Skeletal muscle satellite cell (primary cell): ENCODE data around the gene USP32. TPM values are rescaled to one million over a fixed set of nuclear protein-coding genes. Genes with fewer than 3 reads are reported as not detected.
"Not testable (repeated sequence)": the region's sequence is repeated elsewhere in the genome, so short reads cannot be mapped to it uniquely, and the experiment has no call there.

Experiments
- H3K27me3 ChIP-seq: 2 replicates; pipeline ENCODE4 v1.7.0; 2013; ENCODE audit warnings: low read length; ENCODE audit not compliant: control insufficient read depth, insufficient read depth
- H3K36me3 ChIP-seq: 2 replicates; pipeline ENCODE4 v1.7.0; 2013; ENCODE audit warnings: mild to moderate bottlenecking, control low read depth, low read length; ENCODE audit not compliant: insufficient read depth
- H3K4me1 ChIP-seq: 2 replicates; pipeline ENCODE4 v1.7.0; 2013; ENCODE audit warnings: low read length; ENCODE audit not compliant: control insufficient read depth, insufficient read depth
- H3K4me2 ChIP-seq: 2 replicates; pipeline ENCODE4 v1.7.0; 2013; ENCODE audit warnings: mild to moderate bottlenecking, low read length
- H3K4me3 ChIP-seq: 2 replicates; pipeline ENCODE4 v1.7.0; 2013; ENCODE audit warnings: low read length
- H3K9ac ChIP-seq: 2 replicates; pipeline ENCODE4 v1.7.0; 2013; ENCODE audit warnings: mild to moderate bottlenecking, low read depth, low read length, moderate library complexity
- H3K9me3 ChIP-seq: replicated peaks from 2 replicates; pipeline ENCODE4 v1.7.0; 2013; ENCODE audit warnings: mild to moderate bottlenecking, control low read depth, low read length
- total RNA-seq: library from RNA; depleted of rRNA; stranded (reverse); fragments of >200 nt; gene quantifications from 2 replicates; pipeline ENCODE4 v1.2.3, GENCODE V29; 2012; rRNA removed

Gene USP32
- total RNA-seq, result 24.9 and 46.9 TPM in 2 replicates

DNA sequence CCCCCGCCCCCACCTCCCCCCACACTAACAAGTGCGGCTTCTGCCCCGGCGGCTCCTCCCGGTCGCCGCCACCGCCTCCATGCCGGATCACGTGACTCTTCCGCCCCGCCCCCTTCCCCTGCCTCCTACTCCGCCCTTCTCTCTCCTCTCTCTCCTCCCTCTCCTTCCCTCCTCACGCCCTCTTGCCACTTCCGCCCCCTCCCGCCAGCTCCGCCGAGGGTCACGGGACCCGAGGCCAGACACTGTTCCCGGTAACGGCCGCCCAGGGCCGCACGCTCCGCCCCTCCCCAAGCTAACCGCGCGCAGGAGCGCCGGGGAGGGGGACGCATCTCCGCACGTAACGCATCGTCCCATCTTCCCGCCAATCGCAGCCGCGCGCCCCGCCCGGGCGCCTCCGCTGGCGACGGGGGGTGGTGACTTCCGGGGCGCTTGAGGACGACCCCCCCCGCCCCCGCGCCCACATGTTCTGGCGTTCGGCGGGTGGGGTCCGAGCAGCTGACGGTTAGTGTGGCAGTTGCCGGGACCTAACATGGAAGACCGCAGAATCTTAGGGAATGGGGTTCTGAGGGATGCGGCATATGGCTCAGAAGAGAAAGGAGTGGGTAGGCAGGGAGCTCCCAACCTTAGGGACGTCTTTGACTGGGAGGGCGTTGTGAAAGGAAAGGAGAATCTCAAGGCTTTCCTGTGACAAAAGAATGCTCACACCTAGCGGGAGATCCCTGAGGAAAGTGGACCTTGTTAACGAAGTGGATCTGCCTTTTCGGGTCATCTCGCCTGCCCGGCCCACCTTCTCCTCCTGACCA, at the start of gene USP32:
USP32 (minus strand) TSS at position 92 of the 803 bp plus-strand sequence. CDS start 194 bp downstream, outside the sequence.
- H3K9me3 ChIP-seq, result no peaks in the 10 kb centered on the region
- peak within 1 kb of the TSS; percentile 77 for H3K4me3 ChIP-seq
- H3K9ac ChIP-seq, result peak within 1 kb of the TSS; percentile 92
- H3K4me1 ChIP-seq, result peaks cover 6% of the 10 kb centered on the region
- peak within 1 kb of the TSS; percentile 85 for H3K4me2 ChIP-seq
- H3K36me3 ChIP-seq, result no peaks in the 10 kb centered on the region
- H3K27me3 ChIP-seq, result no peaks in the 10 kb centered on the region

- Histone ChIP-seq H3K4me1 (peaks cover 16% of the 10 kb centered on the region), H3K27me3 (no peaks in the 10 kb centered on the region), H3K9ac (no peak overlapping the region), H3K36me3 (peaks cover 3% of the 10 kb centered on the region), H3K9me3 (no peaks in the 10 kb centered on the region), H3K4me3 (no peak overlapping the region), H3K4me2 (no peak overlapping the region)
These were observed 47.6 kb upstream of the USP32 start for GRCh38 chr17:60439501-60439900.

DNA sequence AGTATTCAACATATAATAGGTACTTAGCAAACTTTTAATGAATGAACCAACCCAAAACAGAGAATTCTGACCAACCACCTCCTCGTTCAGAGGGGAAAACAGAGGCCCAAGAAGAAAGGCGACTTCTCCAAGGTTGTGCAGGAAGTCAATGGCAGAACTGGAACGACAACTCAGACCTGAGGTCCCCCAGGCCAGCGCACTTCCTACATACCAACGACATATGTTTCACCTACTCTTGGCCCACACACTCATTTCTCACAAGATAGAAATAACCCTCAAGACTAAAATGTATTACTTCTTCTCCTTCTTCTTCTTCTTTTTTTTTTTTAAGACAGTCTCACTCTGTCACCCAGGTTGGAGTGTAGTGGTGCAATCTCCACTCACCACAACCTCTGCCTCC, 44.7 kb upstream of the USP32 start:
- Histone ChIP-seq H3K4me1 (peaks cover 4% of the 10 kb centered on the region), H3K9me3 (no peaks in the 10 kb centered on the region), H3K9ac (no peak overlapping the region), H3K36me3 (no peaks in the 10 kb centered on the region), H3K4me3 (no peak overlapping the region), H3K27me3 (no peaks in the 10 kb centered on the region), H3K4me2 (no peak overlapping the region)

DNA sequence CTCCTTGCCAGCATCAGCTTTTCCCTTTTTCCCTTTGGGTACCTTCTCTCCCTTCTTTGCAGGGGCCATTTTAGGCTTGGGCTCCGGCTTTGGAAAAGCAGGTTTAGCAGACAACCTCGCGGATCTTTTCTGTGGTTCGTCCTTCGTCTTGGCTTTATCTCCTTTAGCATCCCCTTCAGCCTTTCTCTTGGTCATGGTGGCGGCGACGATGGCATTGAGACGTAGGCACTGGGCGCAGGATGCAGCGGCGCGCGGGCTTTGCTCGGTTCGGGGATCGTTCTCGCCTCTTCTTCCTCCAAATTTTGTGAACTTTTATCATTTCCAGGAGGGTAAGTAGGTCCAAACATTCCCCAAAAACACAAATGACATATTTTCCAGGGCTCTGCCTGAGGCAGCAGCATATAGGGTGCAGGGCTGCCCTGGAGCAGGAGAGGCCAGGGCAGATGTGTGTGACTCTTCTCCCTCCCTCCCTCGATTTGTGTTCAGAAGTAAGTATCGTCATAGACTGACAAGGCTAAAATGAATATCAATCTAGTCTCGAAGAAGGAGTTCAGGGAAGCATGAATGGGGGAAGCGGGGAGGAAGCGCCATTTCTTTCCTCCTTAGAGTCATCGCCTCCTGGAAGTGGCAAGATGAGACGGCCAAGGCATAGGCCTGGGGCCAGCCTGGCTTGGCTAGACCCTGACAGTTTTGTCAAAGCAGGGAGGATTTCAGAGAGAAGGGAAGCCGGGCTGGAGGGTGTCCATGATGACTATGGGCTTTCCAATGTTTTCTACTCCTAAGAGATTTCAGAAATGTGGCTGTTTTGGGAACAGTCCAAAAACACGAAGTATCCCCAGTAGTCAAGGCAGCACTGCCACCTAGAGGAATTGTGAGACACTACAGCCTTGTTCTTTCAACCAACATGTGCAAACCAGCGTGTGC, 43.6 kb upstream of the USP32 start:
- Histone ChIP-seq H3K4me3 (peak overlapping the region; percentile 51), H3K4me1 (peaks cover 4% of the 10 kb centered on the region), H3K4me2 (peak overlapping the region; percentile 76), H3K36me3 (no peaks in the 10 kb centered on the region), H3K9me3 (no peaks in the 10 kb centered on the region), H3K9ac (peak overlapping the region; percentile 64), H3K27me3 (peaks cover 3% of the 10 kb centered on the region)

GRCh38 chr17:60433021-60433997, 41.4 kb upstream of the USP32 start:
- H3K27me3 ChIP-seq, H3K4me1 ChIP-seq, H3K9me3 ChIP-seq, H3K4me3 ChIP-seq, H3K9ac ChIP-seq, H3K4me2 ChIP-seq, H3K36me3 ChIP-seq: not testable (repeated sequence)

DNA sequence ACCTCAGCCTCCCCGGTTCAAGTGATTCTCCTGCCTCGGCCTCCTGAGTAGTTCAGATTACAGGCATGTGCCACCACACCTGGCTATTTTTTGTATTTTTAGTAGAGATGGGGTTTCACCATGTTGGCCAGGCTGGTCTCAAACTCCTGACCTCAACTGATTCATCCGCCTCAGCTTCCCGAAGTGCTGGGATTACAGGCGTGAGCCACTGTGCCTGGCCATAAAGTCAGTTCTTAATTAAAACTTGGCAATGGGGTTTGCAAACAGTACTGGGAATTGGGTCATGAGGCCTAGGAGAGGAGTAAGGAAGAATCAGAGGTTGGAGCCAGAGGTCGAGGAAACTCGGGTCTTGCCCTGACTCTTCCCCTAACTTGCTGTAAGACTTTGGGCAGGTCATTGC, 38.6 kb upstream of the USP32 start:
- H3K9ac ChIP-seq, H3K4me3 ChIP-seq, H3K4me2 ChIP-seq, H3K4me1 ChIP-seq, H3K36me3 ChIP-seq, H3K9me3 ChIP-seq: not testable (repeated sequence)
- peaks cover 16% of the 10 kb centered on the region for H3K27me3 ChIP-seq

DNA sequence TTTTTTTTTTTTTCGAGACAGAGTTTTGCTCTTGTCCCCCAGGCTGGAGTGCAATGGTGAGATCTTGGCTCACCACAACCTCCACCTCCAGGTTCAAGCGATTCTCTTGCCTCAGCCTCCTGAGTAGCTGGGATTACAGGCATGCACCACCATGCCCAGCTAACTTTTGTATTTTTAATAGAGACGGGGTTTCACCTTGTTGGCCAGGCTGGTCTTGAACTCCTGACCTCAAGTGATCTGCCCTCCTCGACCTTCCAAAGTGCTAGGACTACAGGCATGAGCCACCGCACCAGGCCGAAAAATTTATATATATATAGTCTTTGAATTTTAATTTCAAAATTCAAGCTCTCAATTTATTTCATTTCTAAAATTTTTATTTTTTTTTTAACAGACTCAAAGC, 36.6 kb upstream of the USP32 start:
- not testable (repeated sequence) for H3K4me1 ChIP-seq, H3K4me2 ChIP-seq, H3K9me3 ChIP-seq, H3K9ac ChIP-seq, H3K4me3 ChIP-seq, H3K36me3 ChIP-seq
- peaks cover 16% of the 10 kb centered on the region for H3K27me3 ChIP-seq

GRCh38 chr17:60426596-60426995, 34.7 kb upstream of the USP32 start:
- Histone ChIP-seq H3K4me1 (peaks cover 5% of the 10 kb centered on the region), H3K36me3 (no peaks in the 10 kb centered on the region), H3K4me3 (no peak overlapping the region), H3K27me3 (peaks cover 16% of the 10 kb centered on the region), H3K9me3 (no peaks in the 10 kb centered on the region), H3K9ac (no peak overlapping the region), H3K4me2 (no peak overlapping the region)

- no peaks in the 10 kb centered on the region for H3K9me3 ChIP-seq
- no peak overlapping the region for H3K9ac ChIP-seq
- H3K36me3 ChIP-seq, result no peaks in the 10 kb centered on the region
- H3K4me1 ChIP-seq, result peaks cover 6% of the 10 kb centered on the region
- no peak overlapping the region for H3K4me2 ChIP-seq
- no peak overlapping the region for H3K4me3 ChIP-seq
- H3K27me3 ChIP-seq, result peaks cover 13% of the 10 kb centered on the region
These were observed 33.7 kb upstream of the USP32 start for GRCh38 chr17:60425626-60426025.

GRCh38 chr17:60423865-60424264, 31.9 kb upstream of the USP32 start:
- Histone ChIP-seq H3K4me3 (no peak overlapping the region), H3K9ac (no peak overlapping the region), H3K4me1 (peaks cover 6% of the 10 kb centered on the region), H3K9me3 (no peaks in the 10 kb centered on the region), H3K4me2 (no peak overlapping the region), H3K27me3 (peaks cover 7% of the 10 kb centered on the region), H3K36me3 (no peaks in the 10 kb centered on the region)
